ENCODE data around the gene OR5B2. TPM values are rescaled to one million over a fixed set of nuclear protein-coding genes. Genes with fewer than 3 reads are reported as not detected.

Gene OR5B2
- not detected in 2 replicates for total RNA-seq

GRCh38 chr11:58428021-58428420 lies at the start of gene OR5B2:
TSS of gene OR5B2 (minus strand) at chr11:58428121. CDS start at chr11:58423261, 4,860 bp downstream.

GRCh38 chr11:58442136-58442535 lies 14.2 kb upstream of the OR5B2 start, which contains the start of gene OR5B12:
TSS of gene OR5B12 (minus strand) at chr11:58442236. CDS start at chr11:58440151, 2,085 bp downstream.

GRCh38 chr11:58406774-58407173 lies 21.1 kb downstream of the OR5B2 start, which contains the start of gene OR5B3:
TSS of gene OR5B3 (minus strand) at chr11:58406874. CDS start at chr11:58403409, 3,465 bp downstream.

Other genes starting within 250 kb of the OR5B2 start
- gene OR9Q2, start 239.1 kb downstream of the OR5B2 start, total RNA-seq, result not detected in 2 replicates
- gene OR1S2, start 224.0 kb downstream of the OR5B2 start, total RNA-seq, result not detected in 2 replicates
- gene OR1S1, start 215.4 kb downstream of the OR5B2 start, total RNA-seq, result not detected in 2 replicates
- gene OR10Q1, start 199.2 kb downstream of the OR5B2 start, total RNA-seq, result not detected in 2 replicates
- gene OR10W1, start 159.9 kb downstream of the OR5B2 start, total RNA-seq, result not detected in 2 replicates
- not detected in 2 replicates for gene OR5B17, start 69.1 kb downstream of the OR5B2 start, total RNA-seq
- gene OR5B3, start 21.2 kb downstream of the OR5B2 start, total RNA-seq, result not detected in 2 replicates
- gene OR5B12, start 14.1 kb upstream of the OR5B2 start, total RNA-seq, result not detected in 2 replicates
- gene OR5B21, start 80.0 kb upstream of the OR5B2 start, total RNA-seq, result not detected in 2 replicates
- gene LPXN, start 147.7 kb upstream of the OR5B2 start, total RNA-seq, result 3.9 and 7.4 TPM in 2 replicates
- gene ZFP91, start 150.9 kb upstream of the OR5B2 start, total RNA-seq, result 52.3 and 70.7 TPM in 2 replicates
- gene CNTF, start 194.5 kb upstream of the OR5B2 start, total RNA-seq, result 2.9 and 3.5 TPM in 2 replicates